Neural progenitor cell (in vitro differentiated cells): ENCODE measurements around the gene CLDN12.

Source experiments
- EZH2 ChIP-seq: fragments of 200-600 bp; sonication (generic); IDR thresholded peaks from 2 replicates; pipeline ENCODE4 v1.6.1; 2017; ENCODE audit warnings: antibody characterized with exemption, mild to moderate bottlenecking, moderate library complexity
- EZH2phosphoT487 ChIP-seq: fragments of 200-600 bp; sonication (generic); IDR thresholded peaks from 2 replicates; pipeline ENCODE4 v1.6.1; 2017; ENCODE audit warnings: antibody characterized with exemption
- TF ChIP-seq, protein P1 (sequence below): fragments of 200-600 bp; sonication (generic); IDR thresholded peaks from 2 replicates; pipeline ENCODE4 v1.5.1; 2017; ENCODE audit warnings: antibody characterized with exemption, mild to moderate bottlenecking

DNA sequence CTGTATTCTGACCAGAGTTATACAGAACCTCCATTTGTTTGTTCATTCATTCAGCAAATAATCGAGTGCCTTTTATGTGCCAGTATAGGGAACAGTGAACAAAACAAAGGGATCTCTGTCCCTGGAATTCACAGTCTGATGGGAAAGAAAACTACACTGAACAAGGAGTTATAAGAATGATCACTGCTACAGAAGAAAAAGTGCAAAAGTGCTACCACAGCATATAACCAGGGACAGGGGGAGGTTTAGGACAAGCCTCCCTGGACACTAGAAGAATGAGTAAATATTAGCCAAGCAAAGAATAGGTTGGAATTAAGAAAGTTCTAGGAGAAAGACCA, 4.2 kb downstream of the CLDN12 start:
- no peak for TF ChIP-seq EZH2phosphoT487
- TF ChIP-seq, protein P1, sequence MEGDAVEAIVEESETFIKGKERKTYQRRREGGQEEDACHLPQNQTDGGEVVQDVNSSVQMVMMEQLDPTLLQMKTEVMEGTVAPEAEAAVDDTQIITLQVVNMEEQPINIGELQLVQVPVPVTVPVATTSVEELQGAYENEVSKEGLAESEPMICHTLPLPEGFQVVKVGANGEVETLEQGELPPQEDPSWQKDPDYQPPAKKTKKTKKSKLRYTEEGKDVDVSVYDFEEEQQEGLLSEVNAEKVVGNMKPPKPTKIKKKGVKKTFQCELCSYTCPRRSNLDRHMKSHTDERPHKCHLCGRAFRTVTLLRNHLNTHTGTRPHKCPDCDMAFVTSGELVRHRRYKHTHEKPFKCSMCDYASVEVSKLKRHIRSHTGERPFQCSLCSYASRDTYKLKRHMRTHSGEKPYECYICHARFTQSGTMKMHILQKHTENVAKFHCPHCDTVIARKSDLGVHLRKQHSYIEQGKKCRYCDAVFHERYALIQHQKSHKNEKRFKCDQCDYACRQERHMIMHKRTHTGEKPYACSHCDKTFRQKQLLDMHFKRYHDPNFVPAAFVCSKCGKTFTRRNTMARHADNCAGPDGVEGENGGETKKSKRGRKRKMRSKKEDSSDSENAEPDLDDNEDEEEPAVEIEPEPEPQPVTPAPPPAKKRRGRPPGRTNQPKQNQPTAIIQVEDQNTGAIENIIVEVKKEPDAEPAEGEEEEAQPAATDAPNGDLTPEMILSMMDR = no peak
- no peak for TF ChIP-seq EZH2
